WTC11 (cell line): ENCODE results near the gene FAM50A. TPM values are rescaled to one million over a fixed set of nuclear protein-coding genes. Genes with fewer than 3 reads are reported as not detected.

Experiments used
- ATAC-seq: fragments of 200-7000 bp; cut with Tn5 transposase; 2 replicates; pipeline ENCODE4 v1.10.0; 2021; ENCODE audit warnings: mild to moderate bottlenecking, moderate library complexity
- CTCF ChIA-PET: fragments of 300-600 bp; sonication (Branson Sonifier 250); formaldehyde crosslinking; loops from one replicate; lab custom pipeline; 2021; ENCODE audit warnings: antibody characterized with exemption; lab: Charles Lee
- POLR2A ChIA-PET: fragments of 350-600 bp; sonication (Branson Sonifier 250); formaldehyde crosslinking; loops from one replicate; lab custom pipeline; 2021; ENCODE audit warnings: antibody characterized with exemption; lab: Charles Lee
- DNase-seq: peaks from one replicate; pipeline ENCODE4 v3.0.0; 2021; ENCODE audit warnings: low spot score
- H3K27ac Mint-ChIP-seq: 2 replicates; pipeline ENCODE4 v1.8.0; 2021; ENCODE audit warnings: mixed read lengths
- H3K27me3 Mint-ChIP-seq: 2 replicates; pipeline ENCODE4 v1.8.0; 2021; ENCODE audit warnings: low read depth, mild to moderate bottlenecking, moderate library complexity, mixed read lengths
- H3K36me3 Mint-ChIP-seq: 2 replicates; pipeline ENCODE4 v1.8.0; 2021; ENCODE audit warnings: mixed read lengths
- H3K4me1 Mint-ChIP-seq: 2 replicates; pipeline ENCODE4 v1.8.0; 2022; ENCODE audit warnings: mixed read lengths
- H3K4me3 Mint-ChIP-seq: 2 replicates; pipeline ENCODE4 v1.8.0; 2021; ENCODE audit warnings: mild to moderate bottlenecking, moderate library complexity, mixed read lengths
- H3K9me3 Mint-ChIP-seq: 2 replicates; pipeline ENCODE4 v1.8.0; 2021; ENCODE audit warnings: mixed read lengths
- ARID4B ChIP-seq: sonication (generic); formaldehyde crosslinking; IDR thresholded peaks from 2 replicates; pipeline ENCODE4 v1.8.0; 2023; ENCODE audit warnings: missing genetic modification reagents, mild to moderate bottlenecking, borderline replicate concordance
- ATF1 ChIP-seq: sonication (generic); formaldehyde crosslinking; IDR thresholded peaks from 2 replicates; pipeline ENCODE4 v1.8.1; 2023; ENCODE audit warnings: mild to moderate bottlenecking, moderate library complexity, missing genetic modification reagents
- CTCF ChIP-seq: fragments of 200-600 bp; IDR thresholded peaks from 2 replicates; pipeline ENCODE4 v1.8.0; 2022; ENCODE audit warnings: antibody characterized with exemption
- ESRRA ChIP-seq: sonication (generic); formaldehyde crosslinking; IDR thresholded peaks from 2 replicates; pipeline ENCODE4 v1.8.1; 2022; ENCODE audit warnings: mild to moderate bottlenecking, missing genetic modification reagents, borderline replicate concordance
- GRHL2 ChIP-seq: fragments of 250-450 bp; sonication (Bioruptor Pico); IDR thresholded peaks from 2 replicates; pipeline ENCODE4 v1.8.0; 2022; ENCODE audit warnings: mild to moderate bottlenecking, moderate library complexity; ENCODE audit not compliant: insufficient replicate concordance, severe bottlenecking
- HMGA2 ChIP-seq: fragments of 250-450 bp; sonication (Bioruptor Pico); IDR thresholded peaks from 2 replicates; pipeline ENCODE4 v1.4.0; 2021; ENCODE audit warnings: mild to moderate bottlenecking, moderate library complexity
- IRF1 ChIP-seq: sonication (generic); formaldehyde crosslinking; IDR thresholded peaks from 2 replicates; pipeline ENCODE4 v1.8.0; 2023; ENCODE audit warnings: missing genetic modification reagents
- MAX ChIP-seq: sonication (generic); formaldehyde crosslinking; IDR thresholded peaks from 2 replicates; pipeline ENCODE4 v1.8.0; 2022; ENCODE audit warnings: mild to moderate bottlenecking, missing genetic modification reagents
- MYBL2 ChIP-seq: sonication (generic); formaldehyde crosslinking; IDR thresholded peaks from 2 replicates; pipeline ENCODE4 v1.8.1; 2023; ENCODE audit warnings: mild to moderate bottlenecking, moderate library complexity, missing genetic modification reagents
- NR1H2 ChIP-seq: sonication (generic); formaldehyde crosslinking; IDR thresholded peaks from 2 replicates; pipeline ENCODE4 v1.9.0; 2021; ENCODE audit warnings: mild to moderate bottlenecking, moderate library complexity, missing genetic modification reagents
- PRDM15 ChIP-seq: sonication (generic); formaldehyde crosslinking; IDR thresholded peaks from 2 replicates; pipeline ENCODE4 v1.8.0; 2022; ENCODE audit warnings: missing genetic modification reagents
- ZBTB21 ChIP-seq: sonication (generic); formaldehyde crosslinking; IDR thresholded peaks from 2 replicates; pipeline ENCODE4 v1.8.1; 2023; ENCODE audit warnings: mild to moderate bottlenecking, missing genetic modification reagents, borderline replicate concordance
- ZMAT4 ChIP-seq: fragments of 250-450 bp; sonication (Bioruptor Pico); IDR thresholded peaks from 2 replicates; pipeline ENCODE4 v1.9.0; 2021; ENCODE audit warnings: mild to moderate bottlenecking
- ZNF138 ChIP-seq: sonication (generic); formaldehyde crosslinking; conservative IDR thresholded peaks from 2 replicates; pipeline ENCODE4 v1.8.1; 2022; ENCODE audit warnings: mild to moderate bottlenecking, moderate library complexity, missing genetic modification reagents
- ZNF263 ChIP-seq: sonication (generic); formaldehyde crosslinking; IDR thresholded peaks from 2 replicates; pipeline ENCODE4 v1.8.1; 2022; ENCODE audit warnings: low read depth, mild to moderate bottlenecking, moderate library complexity, missing genetic modification reagents
- ZNF423 ChIP-seq: fragments of 250-450 bp; sonication (Bioruptor Pico); IDR thresholded peaks from 2 replicates; pipeline ENCODE4 v2.1.2; 2022; ENCODE audit warnings: mild to moderate bottlenecking, moderate library complexity
- ZNF532 ChIP-seq: fragments of 250-450 bp; sonication (Bioruptor Pico); IDR thresholded peaks from 2 replicates; pipeline ENCODE4 v1.9.0; 2021; ENCODE audit warnings: mild to moderate bottlenecking, borderline replicate concordance
- total RNA-seq: library from RNA; stranded (reverse); gene quantifications from 3 replicates; pipeline ENCODE4 v1.2.3, GENCODE V29; 2021

FAM50A gene
- total RNA-seq, 1 experiment from 2014 or later: 50.2 TPM

- Mint-ChIP-seq H3K27me3 (no peaks in the 10 kb centered on the region), H3K27ac (no peak overlapping the region), H3K4me3 (no peak overlapping the region), H3K36me3 (0 out of 2 replicates have a peak, but pooled peaks cover 2% of the 10 kb centered on the region), H3K4me1 (no peaks in the 10 kb centered on the region), H3K9me3 (no peaks in the 10 kb centered on the region)
- TF ChIP-seq ARID4B (no peak), ZNF532 (no peak), MYBL2 (CRISPR knock-in tag) (no peak), CTCF (no peak), IRF1 (CRISPR knock-in tag) (no peak), NR1H2 (no peak), ZMAT4 (no peak), ZNF263 (CRISPR knock-in tag) (no peak), ATF1 (CRISPR knock-in tag) (no peak), ESRRA (CRISPR knock-in tag) (no peak), PRDM15 (CRISPR knock-in tag) (no peak), GRHL2 (CRISPR knock-in tag) (no peak), MAX (CRISPR knock-in tag) (no peak), ZNF138 (CRISPR knock-in tag) (no peak), HMGA2 (no peak), ZNF423 (CRISPR knock-in tag) (no peak), ZBTB21 (CRISPR knock-in tag) (no peak)
- CTCF ChIA-PET: no interaction called here
- POLR2A ChIA-PET: no interaction called here
- ATAC-seq: no peak
- no peak for DNase-seq
Observed at GRCh38 chrX:154466907-154467306, 23.0 kb downstream of the FAM50A start.
